ENCODE results near the gene ATG16L1.

Gene ATG16L1

GRCh38 chr2:233209533-233210171 lies 41.8 kb upstream of the ATG16L1 start:
- no peak overlapping the region for H3K4me3 ChIP-seq (ENCODE audit: low read depth, low read length)
- no peak for DNase-seq (ENCODE audit: low read depth)
- no peak for TF ChIP-seq CTCF (IDR thresholded peaks at IDR 0.05; ENCODE audit: control insufficient read depth, extremely low read depth, insufficient read depth)

GRCh38 chr2:233210281-233210680 lies 41.2 kb upstream of the ATG16L1 start:
- H3K4me3 ChIP-seq (ENCODE audit: low read depth, low read length) = no peak overlapping the region
- DNase-seq (ENCODE audit: low read depth) = no peak
- TF ChIP-seq CTCF (IDR thresholded peaks at IDR 0.05; ENCODE audit: control insufficient read depth, extremely low read depth, insufficient read depth) = no peak

GRCh38 chr2:233210843-233211547 lies 40.5 kb upstream of the ATG16L1 start:
- no peak for DNase-seq (ENCODE audit: low read depth)
- no peak overlapping the region for H3K4me3 ChIP-seq (ENCODE audit: low read depth, low read length)
- no peak for TF ChIP-seq CTCF (IDR thresholded peaks at IDR 0.05; ENCODE audit: control insufficient read depth, extremely low read depth, insufficient read depth)

- H3K4me3 ChIP-seq (ENCODE audit: low read depth, low read length) = no peak overlapping the region
- no peak for DNase-seq (ENCODE audit: low read depth)
- TF ChIP-seq CTCF (IDR thresholded peaks at IDR 0.05; ENCODE audit: control insufficient read depth, extremely low read depth, insufficient read depth) = no peak
Observed at GRCh38 chr2:233211548-233211895, 40.0 kb upstream of the ATG16L1 start.

- no peak overlapping the region for H3K4me3 ChIP-seq (ENCODE audit: low read depth, low read length)
- TF ChIP-seq CTCF (IDR thresholded peaks at IDR 0.05; ENCODE audit: control insufficient read depth, extremely low read depth, insufficient read depth) = no peak
- DNase-seq (ENCODE audit: low read depth) = no peak
Observed at GRCh38 chr2:233213011-233213410, 38.5 kb upstream of the ATG16L1 start.

GRCh38 chr2:233213975-233214374 lies 37.5 kb upstream of the ATG16L1 start:
- no peak for TF ChIP-seq CTCF (IDR thresholded peaks at IDR 0.05; ENCODE audit: control insufficient read depth, extremely low read depth, insufficient read depth)
- no peak for DNase-seq (ENCODE audit: low read depth)
- H3K4me3 ChIP-seq (ENCODE audit: low read depth, low read length) = no peak overlapping the region
